Endothelial cell of umbilical vein (primary cell): ENCODE measurements around the gene UBR3. TPM values are rescaled to one million over a fixed set of nuclear protein-coding genes. Genes with fewer than 3 reads are reported as not detected.

Experiments used
- BruUV-seq: library from RNA; stranded (reverse); fragments of 400-500 nt; replicated peaks from 2 replicates; lab custom pipeline; 2021; lab: Mats Ljungman, UMichigan
- CTCF ChIA-PET: fragments of 300-600, 350-600 bp; sonication (Branson Sonifier 250); formaldehyde crosslinking; loops from one replicate; lab custom pipeline; 2021; ENCODE audit warnings: antibody characterized with exemption, inconsistent platforms; lab: Charles Lee
- POLR2A ChIA-PET: fragments of 300-600, 350-600 bp; sonication (Branson Sonifier 250); formaldehyde crosslinking; loops from one replicate; lab custom pipeline; 2021; ENCODE audit warnings: antibody characterized with exemption, inconsistent platforms; lab: Charles Lee
- DNase-seq: peaks from one replicate; pipeline ENCODE4 v3.0.0-alpha.2; 2011; ENCODE audit warnings: low read depth, low spot score
- FAIRE-seq: peaks from 2 replicates; lab custom pipeline; 2011; peaks lifted over from hg19 to GRCh38; lab: Jason Lieb, UNC
- H2AFZ ChIP-seq: 2 replicates; pipeline ENCODE4 v1.6.0; 2012; ENCODE audit warnings: low read depth, low read length, control low read depth, inconsistent platforms
- H3K27ac ChIP-seq: 2 replicates; pipeline ENCODE4 v1.5.1; 2011; ENCODE audit warnings: low read depth, mild to moderate bottlenecking, control low read depth, low read length, moderate library complexity; ENCODE audit not compliant: insufficient read depth
- H3K27me3 ChIP-seq, 2 experiments: 2 replicates each; pipeline versions ENCODE4 v1.6.0 to v1.6.1; 2011; ENCODE audit warnings: low read length in 2 of 2, mixed read lengths in 1 of 2; ENCODE audit not compliant: control insufficient read depth in 2 of 2, insufficient read depth in 2 of 2
- H3K36me3 ChIP-seq, 2 experiments: 2 replicates in 1 of 2; 3 replicates in 1 of 2; pipeline ENCODE4 v1.5.1; 2011; ENCODE audit warnings: low read length in 2 of 2, mild to moderate bottlenecking in 1 of 2, moderate library complexity in 1 of 2; ENCODE audit not compliant: control insufficient read depth in 2 of 2, insufficient read depth in 2 of 2; ENCODE audit errors: extremely low read depth in 1 of 2
- H3K4me1 ChIP-seq: 3 replicates; pipeline ENCODE4 v1.5.1; 2011; ENCODE audit warnings: mild to moderate bottlenecking, low read length; ENCODE audit not compliant: control insufficient read depth, insufficient read depth; ENCODE audit errors: extremely low read depth
- H3K4me2 ChIP-seq: 2 replicates; pipeline ENCODE4 v1.6.1; 2011; ENCODE audit warnings: low read length, control low read depth, mixed read lengths; ENCODE audit not compliant: insufficient read depth
- H3K4me3 ChIP-seq, 3 experiments: fragments of 200-600 bp in 1 of 3; sonication (generic), shearing (Covaris generic) in 1 of 3; replicated peaks in 1 of 3; 2 replicates each; pipeline ENCODE4 v1.5.1; 2011 to 2016; ENCODE audit warnings: control low read depth in 3 of 3, low read length in 3 of 3, mild to moderate bottlenecking in 2 of 3, inconsistent platforms in 1 of 3, low read depth in 1 of 3, moderate library complexity in 1 of 3; ENCODE audit not compliant: insufficient read depth in 1 of 3
- H3K79me2 ChIP-seq: 2 replicates; pipeline ENCODE4 v1.6.0; 2012; ENCODE audit warnings: low read length, inconsistent platforms; ENCODE audit not compliant: control insufficient read depth, insufficient read depth
- H3K9ac ChIP-seq: replicated peaks from 2 replicates; pipeline ENCODE3; 2011; ENCODE audit warnings: low read length, control low read depth; ENCODE audit not compliant: insufficient read depth; ENCODE audit errors: extremely low read depth
- H3K9me1 ChIP-seq: replicated peaks from 3 replicates; pipeline ENCODE4 v1.6.0; 2011; ENCODE audit warnings: mild to moderate bottlenecking, low read length; ENCODE audit not compliant: control insufficient read depth, insufficient read depth; ENCODE audit errors: extremely low read depth
- H3K9me3 ChIP-seq: replicated peaks from 2 replicates; pipeline ENCODE4 v1.5.1; 2012; ENCODE audit warnings: low read length, inconsistent platforms; ENCODE audit not compliant: control insufficient read depth, insufficient read depth
- H4K20me1 ChIP-seq: replicated peaks from 2 replicates; pipeline ENCODE3; 2011; ENCODE audit warnings: mild to moderate bottlenecking, low read length; ENCODE audit not compliant: control insufficient read depth, insufficient read depth; ENCODE audit errors: extremely low read depth
- EZH2 ChIP-seq: IDR thresholded peaks from 2 replicates; pipeline ENCODE4 v1.6.1; 2012; ENCODE audit warnings: borderline replicate concordance, low read depth, mild to moderate bottlenecking, moderate library complexity, low read length, inconsistent platforms; ENCODE audit not compliant: severe bottlenecking
- FOS ChIP-seq: IDR thresholded peaks from 2 replicates; pipeline ENCODE4 v1.6.1; 2011; ENCODE audit warnings: mild to moderate bottlenecking, low read length, moderate library complexity, borderline replicate concordance; ENCODE audit not compliant: insufficient read depth
- GATA2 ChIP-seq: IDR thresholded peaks from 2 replicates; pipeline ENCODE4 v1.7.0; 2011; ENCODE audit warnings: low read depth, mild to moderate bottlenecking, moderate library complexity, mixed read lengths, low read length; ENCODE audit not compliant: insufficient read length, insufficient read depth
- JUN ChIP-seq: IDR thresholded peaks from 2 replicates; pipeline ENCODE4 v1.6.1; 2011; ENCODE audit warnings: borderline replicate concordance, low read depth; ENCODE audit not compliant: insufficient read length, insufficient read depth
- MAX ChIP-seq: IDR thresholded peaks from 2 replicates; pipeline ENCODE4 v1.6.1; 2011; ENCODE audit not compliant: insufficient read depth, insufficient read length
- MYC ChIP-seq: IDR thresholded peaks from one replicate; pipeline ENCODE4 v1.6.1; 2011; ENCODE audit warnings: mild to moderate bottlenecking, low read depth, low read length
- POLR2A ChIP-seq: IDR thresholded peaks from 2 replicates; pipeline ENCODE4 v1.6.1; 2012; ENCODE audit warnings: low read depth, mild to moderate bottlenecking, control low read depth, low read length
- POLR2AphosphoS5 ChIP-seq: IDR thresholded peaks from 2 replicates; pipeline ENCODE4 v1.6.1; 2012; ENCODE audit warnings: low read depth, mild to moderate bottlenecking, control low read depth, low read length, moderate library complexity; ENCODE audit not compliant: insufficient read depth
- dilution Hi-C: fragments of 300-500 bp; cut with MboI; formaldehyde crosslinking; loops from one replicate; pipeline ENCODE4 v1.15.0; 2019; ENCODE audit warnings: low sequenced_read_pairs; ENCODE audit not compliant: extremely low pct_ligation_motif_present
- intact Hi-C: fragments of 100-400 bp; cut with micrococcal nuclease; formaldehyde crosslinking; loops from one replicate; pipeline ENCODE4 v1.10.0; 2022
- polyA plus RNA-seq, 4 experiments: library from polyadenylated mRNA; depleted of rRNA in 3 of 4; stranded (reverse) in 3 of 4; unstranded in 1 of 4; fragments of >200 nt; gene quantifications; 2 replicates each; pipeline versions ENCODE4 v1.2.1 to v1.2.3, GENCODE V29; 2011 to 2012; ENCODE audit warnings: missing spikeins in 1 of 4
- total RNA-seq: library from RNA; stranded (reverse); gene quantifications from 2 replicates; pipeline ENCODE4 v1.2.3, GENCODE V29; 2021
- TF ChIP-seq, protein P1 (sequence below), 2 donors: IDR thresholded peaks; 1 replicate in 1 of 2; 2 replicates in 1 of 2; pipeline ENCODE4 v1.5.1; 2011; ENCODE audit warnings: low read length in 2 of 2, mild to moderate bottlenecking in 2 of 2, moderate library complexity in 2 of 2, control low read depth in 1 of 2, inconsistent platforms in 1 of 2, low read depth in 1 of 2; ENCODE audit not compliant: insufficient read depth in 1 of 2; ENCODE audit errors: extremely low read depth in 1 of 2

The UBR3 gene
- total and polyA plus RNA-seq, 2 donors (not counting 3 experiments of a cell fraction or from before 2014, with no cell fraction given) = 5.3 to 27.5 TPM

DNA sequence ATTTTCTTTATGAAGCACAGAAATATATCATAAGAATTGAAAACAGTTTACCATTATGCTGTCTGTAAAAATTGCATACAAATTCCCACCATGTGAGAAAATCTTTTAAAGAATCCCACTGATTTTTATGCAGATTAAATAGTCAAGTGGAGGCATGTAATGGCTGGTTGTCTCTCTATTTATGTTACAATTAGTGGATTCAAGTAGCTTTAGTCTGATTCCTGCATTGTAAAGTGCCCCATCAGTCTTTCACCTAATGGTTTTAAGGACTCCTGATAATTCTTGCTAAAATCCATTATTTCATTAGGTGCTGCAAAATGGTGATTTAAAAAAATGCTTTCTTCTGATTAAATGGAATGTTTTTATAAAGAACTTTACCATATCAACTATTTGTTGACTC is 202.3 kb downstream of the UBR3 start:
- POLR2A ChIA-PET = no interaction called here
- no peak overlapping the region for H3K4me3 ChIP-seq

More for the DNA sequence above, 202.3 kb downstream of the UBR3 start:
- no peaks in the 10 kb centered on the region for H3K4me1 ChIP-seq
- DNase-seq (no peak), FAIRE-seq (no peak)
- H3K27ac ChIP-seq = no peak overlapping the region
- intact Hi-C loops (no loop called here), dilution Hi-C loops (no loop called here)
- no peaks in the 10 kb centered on the region for H3K9me1 ChIP-seq
- H3K36me3 ChIP-seq = no peaks in the 10 kb centered on the region
- BruUV-seq = no TSS peak
- H2AFZ ChIP-seq = no peak overlapping the region
- TF ChIP-seq EZH2 (no peak), MAX (no peak), MYC (no peak), POLR2A (no peak), GATA2 (no peak), POLR2AphosphoS5 (no peak), FOS (no peak), JUN (no peak)
- TF ChIP-seq, protein P1, sequence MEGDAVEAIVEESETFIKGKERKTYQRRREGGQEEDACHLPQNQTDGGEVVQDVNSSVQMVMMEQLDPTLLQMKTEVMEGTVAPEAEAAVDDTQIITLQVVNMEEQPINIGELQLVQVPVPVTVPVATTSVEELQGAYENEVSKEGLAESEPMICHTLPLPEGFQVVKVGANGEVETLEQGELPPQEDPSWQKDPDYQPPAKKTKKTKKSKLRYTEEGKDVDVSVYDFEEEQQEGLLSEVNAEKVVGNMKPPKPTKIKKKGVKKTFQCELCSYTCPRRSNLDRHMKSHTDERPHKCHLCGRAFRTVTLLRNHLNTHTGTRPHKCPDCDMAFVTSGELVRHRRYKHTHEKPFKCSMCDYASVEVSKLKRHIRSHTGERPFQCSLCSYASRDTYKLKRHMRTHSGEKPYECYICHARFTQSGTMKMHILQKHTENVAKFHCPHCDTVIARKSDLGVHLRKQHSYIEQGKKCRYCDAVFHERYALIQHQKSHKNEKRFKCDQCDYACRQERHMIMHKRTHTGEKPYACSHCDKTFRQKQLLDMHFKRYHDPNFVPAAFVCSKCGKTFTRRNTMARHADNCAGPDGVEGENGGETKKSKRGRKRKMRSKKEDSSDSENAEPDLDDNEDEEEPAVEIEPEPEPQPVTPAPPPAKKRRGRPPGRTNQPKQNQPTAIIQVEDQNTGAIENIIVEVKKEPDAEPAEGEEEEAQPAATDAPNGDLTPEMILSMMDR (IDR thresholded peaks at IDR 0.05; ENCODE audit: extremely low read depth in 1 of 2, insufficient read depth in 1 of 2, low read depth in 1 of 2, low read length in 2 of 2) = no peak
- H3K9me3 ChIP-seq = no peaks in the 10 kb centered on the region
- CTCF ChIA-PET = no interaction called here
- no peak overlapping the region for H3K9ac ChIP-seq
- no peaks in the 10 kb centered on the region for H3K79me2 ChIP-seq
- no peak overlapping the region for H3K4me2 ChIP-seq
- no peaks in the 10 kb centered on the region for H4K20me1 ChIP-seq
- H3K27me3 ChIP-seq = no peaks in the 10 kb centered on the region
